Epithelial cell of prostate (primary cell): ENCODE results near the gene SESN2.

Source experiments
- DNase-seq: peaks from one replicate; pipeline ENCODE4 v3.0.0-alpha.2; 2011; ENCODE audit warnings: low read depth, low spot score
- H3K27ac ChIP-seq: fragments of 450-650 bp; 2 replicates; pipeline ENCODE4 v1.5.1; 2017; ENCODE audit warnings: mild to moderate bottlenecking

Gene SESN2

GRCh38 chr1:28259252-28259933, at the start of gene SESN2:
Gene SESN2 (plus strand): TSS chr1:28259518. CDS start chr1:28259848, 330 bp downstream.
- peak within 1 kb of the TSS; percentile 99 for H3K27ac ChIP-seq
- peak; percentile 95 for DNase-seq

- H3K27ac ChIP-seq = peak overlapping the region; percentile 3
- DNase-seq = no peak
Measured at GRCh38 chr1:28209700-28210099, 49.6 kb upstream of the SESN2 start.

- no peak overlapping the region for H3K27ac ChIP-seq
- no peak for DNase-seq
Measured at GRCh38 chr1:28213315-28213714, 46.0 kb upstream of the SESN2 start.

GRCh38 chr1:28229089-28229488, 30.2 kb upstream of the SESN2 start:
- no peak overlapping the region for H3K27ac ChIP-seq
- DNase-seq = no peak

- DNase-seq = no peak
- H3K27ac ChIP-seq = no peak overlapping the region
Measured at GRCh38 chr1:28229996-28230395, 29.3 kb upstream of the SESN2 start.

GRCh38 chr1:28232558-28233263, 26.6 kb upstream of the SESN2 start, which contains the start of gene DNAJC8:
Gene DNAJC8 (minus strand): TSS chr1:28233029. CDS start chr1:28232998, 31 bp downstream.
- peak; percentile 60 for DNase-seq
- H3K27ac ChIP-seq = peak within 1 kb of the TSS; percentile 50

GRCh38 chr1:28233264-28233606, 26.1 kb upstream of the SESN2 start:
- H3K27ac ChIP-seq = peak overlapping the region; percentile 50
- no peak for DNase-seq

- DNase-seq = peak; percentile 89
- H3K27ac ChIP-seq = peak within 1 kb of the TSS; percentile 54
Measured at GRCh38 chr1:28235755-28236655, 23.3 kb upstream of the SESN2 start, which contains the start of gene ATP5IF1. Gene ATP5IF1 (plus strand): TSS chr1:28236124. CDS start chr1:28236184, 60 bp downstream.

- peak overlapping the region; percentile 54 for H3K27ac ChIP-seq
- DNase-seq = no peak
Measured at GRCh38 chr1:28236656-28237322, 22.5 kb upstream of the SESN2 start.

- H3K27ac ChIP-seq = peak overlapping the region; percentile 68
Measured at GRCh38 chr1:28239004-28239403, 20.3 kb upstream of the SESN2 start.

GRCh38 chr1:28240024-28240423, 19.3 kb upstream of the SESN2 start:
- peak overlapping the region; percentile 68 for H3K27ac ChIP-seq
- no peak for DNase-seq

More at GRCh38 chr1:28239004-28239403, 20.3 kb upstream of the SESN2 start:
- no peak for DNase-seq

- peak; percentile 58 for DNase-seq
- peak overlapping the region; percentile 70 for H3K27ac ChIP-seq
Measured at GRCh38 chr1:28241638-28242241, 17.6 kb upstream of the SESN2 start.

- DNase-seq = no peak
- H3K27ac ChIP-seq = peak overlapping the region; percentile 70
Measured at GRCh38 chr1:28243685-28244311, 15.5 kb upstream of the SESN2 start.

- DNase-seq = no peak
- H3K27ac ChIP-seq = peak overlapping the region; percentile 70
Measured at GRCh38 chr1:28244549-28245251, 14.6 kb upstream of the SESN2 start.

- no peak for DNase-seq
- H3K27ac ChIP-seq = peak overlapping the region; percentile 99
Measured at GRCh38 chr1:28246427-28246832, 12.9 kb upstream of the SESN2 start.

GRCh38 chr1:28247612-28248272, 11.6 kb upstream of the SESN2 start:
- peak overlapping the region; percentile 99 for H3K27ac ChIP-seq
- DNase-seq = no peak

GRCh38 chr1:28248273-28249012, 10.9 kb upstream of the SESN2 start:
- no peak for DNase-seq
- H3K27ac ChIP-seq = peak overlapping the region; percentile 99
